Kidney epithelial cell (primary cell): ENCODE measurements around the gene PHTF2. TPM values are rescaled to one million over a fixed set of nuclear protein-coding genes. Genes with fewer than 3 reads are reported as not detected.

ENCODE experiments used
- DNase-seq: peaks from one replicate; pipeline ENCODE4 v3.0.0-alpha.2; 2010; ENCODE audit warnings: low read depth
- H3K27me3 ChIP-seq: 2 replicates; pipeline ENCODE4 v1.6.0; 2011; ENCODE audit warnings: low read length; ENCODE audit not compliant: control insufficient read depth, insufficient read depth
- H3K36me3 ChIP-seq: 2 replicates; pipeline ENCODE4 v1.5.1; 2011; ENCODE audit warnings: low read length; ENCODE audit not compliant: control insufficient read depth, insufficient read depth
- H3K4me3 ChIP-seq: 2 replicates; pipeline ENCODE4 v1.5.1; 2011; ENCODE audit warnings: low read depth, mild to moderate bottlenecking, control low read depth, low read length
- CTCF ChIP-seq: IDR thresholded peaks from 2 replicates; pipeline ENCODE4 v1.5.1; 2011; ENCODE audit warnings: mild to moderate bottlenecking, moderate library complexity, low read length, control low read depth, inconsistent platforms; ENCODE audit not compliant: insufficient read depth, poor library complexity, severe bottlenecking
- total RNA-seq: library from RNA; depleted of rRNA; stranded (reverse); fragments of >200 nt; gene quantifications from 2 replicates; pipeline ENCODE4 v1.2.3, GENCODE V29; 2015

The PHTF2 gene
- total RNA-seq, 1 donor from 2014 or later = 7.3 TPM

GRCh38 chr7:77786018-77786417, 12.6 kb upstream of the PHTF2 start:
- no peaks in the 10 kb centered on the region for H3K36me3 ChIP-seq
- DNase-seq = no peak
- no peak overlapping the region for H3K4me3 ChIP-seq
- no peak for TF ChIP-seq CTCF
- no peaks in the 10 kb centered on the region for H3K27me3 ChIP-seq

- Histone ChIP-seq H3K4me3 (no peak overlapping the region), H3K36me3 (no peaks in the 10 kb centered on the region), H3K27me3 (no peaks in the 10 kb centered on the region)
- DNase-seq = no peak
- no peak for TF ChIP-seq CTCF
Observed at GRCh38 chr7:77786741-77787140, 11.8 kb upstream of the PHTF2 start.

DNA sequence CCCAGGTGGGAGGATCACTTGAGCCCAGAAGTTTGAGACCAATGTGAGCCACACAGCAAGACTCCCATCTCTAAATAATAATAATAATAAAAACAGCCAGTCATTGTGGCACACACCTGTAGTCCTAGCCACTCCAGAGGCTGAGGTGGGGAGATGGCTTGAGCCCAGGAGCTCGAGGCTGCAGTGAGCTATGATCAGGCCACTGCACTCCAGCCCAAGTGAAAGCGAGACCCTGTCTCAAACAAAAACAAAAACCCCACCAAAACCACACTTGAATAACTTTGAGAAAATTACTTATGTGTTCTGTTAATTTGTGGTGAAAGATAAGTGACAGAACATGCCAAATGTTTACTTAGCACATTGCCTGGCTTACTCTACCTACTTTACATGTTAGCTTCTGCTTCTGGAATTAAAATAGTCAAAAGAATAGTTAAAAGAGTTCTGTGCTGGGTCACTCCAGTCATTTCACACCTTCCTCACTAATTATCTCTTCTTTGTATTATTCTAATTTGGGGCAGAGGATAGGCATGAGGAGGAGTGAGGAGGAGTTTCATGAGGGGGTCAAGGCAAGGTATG, 10.2 kb upstream of the PHTF2 start:
- no peak overlapping the region for H3K4me3 ChIP-seq
- no peaks in the 10 kb centered on the region for H3K27me3 ChIP-seq
- no peaks in the 10 kb centered on the region for H3K36me3 ChIP-seq
- no peak for DNase-seq
- TF ChIP-seq CTCF = no peak

GRCh38 chr7:77791336-77791735, 7.2 kb upstream of the PHTF2 start:
- DNase-seq = no peak
- no peaks in the 10 kb centered on the region for H3K27me3 ChIP-seq
- H3K4me3 ChIP-seq = no peak overlapping the region
- no peak for TF ChIP-seq CTCF
- H3K36me3 ChIP-seq = no peaks in the 10 kb centered on the region

DNA sequence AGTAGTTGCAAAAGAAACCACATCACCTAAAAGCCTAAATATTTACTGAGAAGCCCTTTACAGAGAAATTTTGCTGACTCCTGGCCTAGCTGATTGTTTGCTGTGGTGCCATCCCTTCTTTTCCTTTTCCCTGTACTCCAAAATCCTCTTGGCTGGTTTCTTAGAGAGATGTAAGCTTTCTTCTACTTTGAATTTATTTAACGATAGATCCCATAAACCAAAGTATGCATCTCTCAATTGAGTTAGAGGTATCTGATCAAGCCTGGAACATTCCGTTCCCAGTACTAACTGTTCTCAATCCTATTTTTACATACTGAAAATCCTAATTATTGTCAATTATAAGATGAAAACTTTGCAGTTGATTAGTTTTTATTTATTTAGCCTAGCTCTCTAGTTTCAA, 6.6 kb upstream of the PHTF2 start:
- H3K36me3 ChIP-seq = no peaks in the 10 kb centered on the region
- no peak overlapping the region for H3K4me3 ChIP-seq
- no peak for TF ChIP-seq CTCF
- H3K27me3 ChIP-seq = no peaks in the 10 kb centered on the region
- DNase-seq = no peak

DNA sequence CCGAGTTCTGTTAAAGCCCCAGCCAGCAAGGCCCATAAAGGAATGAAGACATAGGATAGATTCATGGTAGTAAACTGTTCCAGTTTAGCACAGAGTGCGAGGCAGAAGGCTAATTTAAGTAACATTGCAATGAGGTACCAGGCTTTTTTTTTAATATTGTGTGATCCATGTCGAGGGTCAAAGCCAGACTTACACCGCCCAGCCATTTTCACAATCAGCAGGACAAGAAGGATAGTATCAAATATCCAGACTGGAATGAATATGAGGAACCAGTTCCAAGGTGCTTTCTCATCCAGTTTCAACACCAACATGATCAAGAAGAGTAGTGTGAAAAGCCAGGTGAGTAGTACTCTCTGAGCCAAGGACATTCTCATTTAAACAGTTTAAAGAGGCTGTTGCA, 4.6 kb upstream of the PHTF2 start:
- no peak for DNase-seq
- no peaks in the 10 kb centered on the region for H3K27me3 ChIP-seq
- no peak overlapping the region for H3K4me3 ChIP-seq
- TF ChIP-seq CTCF = no peak
- no peaks in the 10 kb centered on the region for H3K36me3 ChIP-seq
